K562 (cell line): ENCODE results near the gene TCF19. TPM values are rescaled to one million over a fixed set of nuclear protein-coding genes. Genes with fewer than 3 reads are reported as not detected.
A peak's percentile ranks its signal among the peaks of the same experiment; 100 is the strongest.

Experiments
- CBX8 ChIP-seq: fragments of 200-600 bp; sonication (generic); IDR thresholded peaks from 2 replicates; pipeline ENCODE4 v1.6.1; 2012; ENCODE audit warnings: borderline replicate concordance, mixed run types, low read depth, mild to moderate bottlenecking, moderate library complexity, mixed read lengths, low read length, control low read depth, inconsistent platforms; ENCODE audit not compliant: poor library complexity, severe bottlenecking; ENCODE audit errors: extremely low read depth
- FOXM1 ChIP-seq, 2 experiments: fragments of 450-650 bp in 1 of 2; sonication (generic) in 1 of 2; formaldehyde crosslinking in 1 of 2; IDR thresholded peaks; 2 replicates each; pipeline versions ENCODE4 v1.6.1 to v1.9.0; 2017 to 2022; ENCODE audit warnings: low read depth in 2 of 2, mild to moderate bottlenecking in 2 of 2, missing genetic modification reagents in 1 of 2, moderate library complexity in 1 of 2
- ID3 ChIP-seq, 2 experiments: fragments of 250-450 bp in 1 of 2; fragments of 450-650 bp in 1 of 2; sonication (Bioruptor Pico) in 1 of 2; IDR thresholded peaks; 2 replicates each; pipeline versions ENCODE4 v1.6.1 to v1.8.0; 2016 to 2021; ENCODE audit warnings: mild to moderate bottlenecking in 2 of 2, moderate library complexity in 2 of 2, missing compliant biosample characterization in 1 of 2, missing genetic modification characterization in 1 of 2
- MLLT1 ChIP-seq, 2 experiments: fragments of 450-650 bp; IDR thresholded peaks; 2 replicates each; pipeline ENCODE4 v1.6.1; 2016
- PHB2 ChIP-seq: fragments of 450-650 bp; IDR thresholded peaks from 2 replicates; pipeline ENCODE4 v1.6.1; 2017; ENCODE audit warnings: low read depth
- PTTG1 ChIP-seq: fragments of 450-650 bp; IDR thresholded peaks from 2 replicates; pipeline ENCODE4 v1.6.1; 2016; ENCODE audit warnings: low read depth, mild to moderate bottlenecking, missing genetic modification characterization, missing compliant biosample characterization
- SRSF3 ChIP-seq: fragments of 200-400 bp; formaldehyde crosslinking; IDR thresholded peaks from 2 replicates; pipeline ENCODE4 v1.6.1; 2016; ENCODE audit warnings: mild to moderate bottlenecking, low read length, moderate library complexity; ENCODE audit not compliant: insufficient read depth
- SRSF9 ChIP-seq: fragments of 200-400 bp; formaldehyde crosslinking; IDR thresholded peaks from 2 replicates; pipeline ENCODE4 v1.6.1; 2017; ENCODE audit warnings: low read depth, low read length, borderline replicate concordance
- TRIM28 ChIP-seq: fragments of 450-650 bp; IDR thresholded peaks from 2 replicates; pipeline ENCODE4 v1.6.1; 2017
- ZNF217 ChIP-seq: sonication (generic); formaldehyde crosslinking; IDR thresholded peaks from 2 replicates; pipeline ENCODE4 v1.8.0; 2022; ENCODE audit warnings: mild to moderate bottlenecking, missing genetic modification reagents
- ZNF24 ChIP-seq: fragments of 450-650 bp; IDR thresholded peaks from 2 replicates; pipeline ENCODE4 v1.6.1; 2016
- polyA plus RNA-seq, 8 experiments: library from polyadenylated mRNA; depleted of rRNA in 4 of 8; stranded (reverse) in 5 of 8; unstranded in 3 of 8; fragments of >200 nt; fragmentation: Nextera tagmentation in 2 of 8; fragmentation: Illumina TruSeq in 1 of 8; extraction: Ambion mirVana in 2 of 8; extraction: Trizol in 1 of 8; gene quantifications; 2 replicates each; pipeline versions ENCODE4 v1.2.1 to v1.2.3, GENCODE V29; 2011 to 2014; ENCODE audit warnings: inconsistent platforms in 1 of 8, missing spikeins in 1 of 8
- total RNA-seq, 7 experiments: library from RNA; depleted of rRNA in 6 of 7; stranded (reverse); fragments of >200 nt in 6 of 7; fragmentation: Illumina TruSeq in 2 of 7; extraction: Trizol in 2 of 7; gene quantifications; 2 replicates each; pipeline versions ENCODE4 v1.2.1 to v1.2.3, GENCODE V29; 2011 to 2021; ENCODE audit warnings: low replicate concordance in 1 of 7
- TF ChIP-seq, protein P1 (sequence below): fragments of 450-650 bp; formaldehyde crosslinking; IDR thresholded peaks from 2 replicates; pipeline ENCODE4 v1.4.0; 2022; ENCODE audit warnings: mild to moderate bottlenecking, moderate library complexity

TCF19 gene
- total and polyA plus RNA-seq, 9 of the 15 experiments (the other 6 are each of a cell fraction or from before 2014, with no cell fraction given) = 4.2 to 42.5 (median 25.7) TPM

DNA sequence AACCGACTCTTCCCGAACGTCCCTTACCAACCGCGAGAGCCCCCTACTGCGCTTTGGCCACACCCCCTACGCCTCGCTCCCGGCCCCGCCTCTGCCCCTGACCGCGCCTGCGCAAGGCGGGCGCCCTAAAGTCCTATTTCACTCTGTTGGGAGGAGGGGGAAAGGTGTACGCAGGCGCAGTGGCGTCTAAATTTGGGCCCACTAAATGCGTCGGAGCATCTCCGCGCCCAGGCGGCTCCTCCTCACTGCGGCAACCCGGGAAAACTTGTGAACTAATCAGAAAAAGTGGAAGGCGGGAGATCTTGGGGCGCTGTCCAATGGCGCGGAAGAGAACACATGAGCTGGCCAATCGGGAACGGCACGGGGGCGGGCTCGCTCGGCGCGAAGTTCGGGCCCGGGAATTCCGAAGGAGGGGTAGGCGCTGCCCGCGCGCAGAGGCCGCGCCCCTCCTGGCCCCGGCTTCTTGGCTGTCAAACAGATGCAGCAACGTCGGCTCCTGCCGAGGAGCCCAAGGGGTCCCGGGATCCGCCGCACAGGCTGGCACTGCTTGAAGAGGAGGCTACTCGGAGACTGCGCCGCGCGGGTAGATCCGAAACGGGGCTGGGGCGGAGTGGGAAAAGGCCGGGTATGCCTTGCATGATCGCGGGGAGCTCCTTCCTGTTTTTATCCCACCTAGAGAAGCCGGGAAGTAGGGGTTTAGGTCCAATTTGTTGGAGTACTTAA, at the start of gene TCF19 (continued):
- no peak for TF ChIP-seq ID3 (CRISPR knock-in tag; IDR thresholded peaks at IDR 0.05)
- TF ChIP-seq ID3 (tag; IDR thresholded peaks at IDR 0.05) = no peak
- no peak for TF ChIP-seq PTTG1 (tag)
- no peak for TF ChIP-seq SRSF9
- TF ChIP-seq CBX8 = no peak
- TF ChIP-seq, protein P1, sequence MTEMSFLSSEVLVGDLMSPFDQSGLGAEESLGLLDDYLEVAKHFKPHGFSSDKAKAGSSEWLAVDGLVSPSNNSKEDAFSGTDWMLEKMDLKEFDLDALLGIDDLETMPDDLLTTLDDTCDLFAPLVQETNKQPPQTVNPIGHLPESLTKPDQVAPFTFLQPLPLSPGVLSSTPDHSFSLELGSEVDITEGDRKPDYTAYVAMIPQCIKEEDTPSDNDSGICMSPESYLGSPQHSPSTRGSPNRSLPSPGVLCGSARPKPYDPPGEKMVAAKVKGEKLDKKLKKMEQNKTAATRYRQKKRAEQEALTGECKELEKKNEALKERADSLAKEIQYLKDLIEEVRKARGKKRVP = no peak
- no peak for TF ChIP-seq FOXM1 (IDR thresholded peaks at IDR 0.05; ENCODE audit: low read depth)
- no peak for TF ChIP-seq FOXM1 (CRISPR knock-in tag; IDR thresholded peaks at IDR 0.05; ENCODE audit: low read depth)
- no peak for TF ChIP-seq PHB2
- TF ChIP-seq ZNF217 (CRISPR knock-in tag) = no peak
- TF ChIP-seq TRIM28 = no peak
- no peak for TF ChIP-seq SRSF3
- peak in 1 of 2 experiments; percentile 69; a peak in 1 of 4 replicates for TF ChIP-seq MLLT1 (IDR thresholded peaks at IDR 0.05)
- TF ChIP-seq ZNF24 = peak; percentile 37; the same call in 1 of the 2 replicates
